Hematopoietic multipotent progenitor cell treated with erythropoietin and hydrocortisone succinate and interleukin-3 and kit ligand, for 17 days (in vitro differentiated cells): Measurements from ENCODE around the gene HOXC11.

Source experiments
- DNase-seq: peaks from one replicate; pipeline ENCODE4 v3.0.0-alpha.2; 2015; ENCODE audit warnings: low spot score

The HOXC11 gene

GRCh38 chr12:53973236-53974042, 513 bp downstream of the HOXC11 start:
- DNase-seq: no peak

DNA sequence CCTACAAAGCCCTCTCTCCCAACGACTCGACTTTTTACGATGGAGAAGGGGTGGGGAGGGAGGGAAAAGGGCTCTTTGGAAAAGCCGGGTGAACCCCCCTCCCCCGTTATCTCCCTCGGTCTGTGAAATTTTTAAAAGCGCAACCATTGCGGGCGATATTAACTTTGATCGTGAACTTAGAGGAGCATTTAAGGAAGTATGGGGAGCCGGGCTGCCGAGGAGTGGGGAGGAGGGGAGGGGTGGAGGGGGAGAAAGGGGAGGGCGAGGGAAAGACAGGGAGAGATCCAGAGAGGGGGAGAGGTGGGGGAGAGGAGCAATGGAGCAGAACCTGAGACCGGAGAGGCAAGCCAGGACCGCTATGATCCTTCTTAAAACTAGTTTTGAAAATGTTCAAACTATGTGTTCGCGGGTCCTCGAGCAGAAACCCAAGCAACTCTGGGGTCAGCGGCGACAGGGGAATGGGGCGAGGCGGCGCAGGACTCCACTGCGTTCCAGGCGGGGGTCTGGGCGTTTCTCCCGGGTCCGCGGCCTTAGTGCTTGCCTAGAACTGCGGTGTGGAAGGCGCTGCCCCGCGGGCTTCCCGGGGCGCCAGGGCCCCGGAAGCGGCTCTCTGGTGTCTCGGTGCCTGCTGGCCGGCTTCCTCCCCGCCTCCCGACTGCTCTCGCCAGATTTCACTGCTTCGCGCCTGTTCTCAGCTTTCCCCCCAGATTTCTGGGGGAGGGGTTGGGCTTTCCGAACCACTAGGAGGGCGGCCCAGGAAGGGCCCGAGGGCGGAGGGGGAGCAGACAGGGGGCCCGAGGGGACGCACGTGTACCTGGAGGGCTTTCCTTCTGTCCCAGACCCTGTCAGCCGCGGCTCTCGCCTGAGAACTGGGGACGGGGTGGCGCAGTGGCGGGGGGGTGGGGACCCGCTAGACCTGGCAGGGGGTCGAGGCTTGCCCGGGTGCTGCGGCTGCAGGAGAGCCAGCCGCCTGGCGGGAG, 1.4 kb downstream of the HOXC11 start, which contains the start of gene HOTAIR:
Gene HOTAIR, minus strand, starts transcription at position 871 of the 980 bp plus-strand sequence.
- no peak for DNase-seq

DNA sequence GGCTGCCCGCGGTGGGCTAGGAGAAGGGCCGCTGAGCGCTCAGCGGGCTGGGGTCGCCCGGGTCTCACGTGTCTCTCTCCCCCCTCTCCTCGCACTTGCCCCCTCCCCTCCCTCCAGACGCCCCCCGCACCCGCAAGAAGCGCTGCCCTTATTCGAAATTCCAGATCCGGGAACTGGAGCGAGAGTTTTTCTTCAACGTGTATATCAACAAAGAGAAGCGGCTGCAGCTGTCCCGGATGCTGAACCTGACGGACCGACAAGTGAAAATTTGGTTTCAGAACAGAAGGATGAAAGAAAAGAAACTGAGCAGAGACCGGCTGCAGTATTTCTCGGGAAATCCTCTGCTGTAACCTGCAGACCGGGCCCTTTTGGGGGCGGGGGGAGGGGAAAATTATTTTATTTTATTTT, 2.1 kb downstream of the HOXC11 start:
- no peak for DNase-seq

GRCh38 chr12:53975479-53976152, 2.7 kb downstream of the HOXC11 start:
- DNase-seq: no peak

DNA sequence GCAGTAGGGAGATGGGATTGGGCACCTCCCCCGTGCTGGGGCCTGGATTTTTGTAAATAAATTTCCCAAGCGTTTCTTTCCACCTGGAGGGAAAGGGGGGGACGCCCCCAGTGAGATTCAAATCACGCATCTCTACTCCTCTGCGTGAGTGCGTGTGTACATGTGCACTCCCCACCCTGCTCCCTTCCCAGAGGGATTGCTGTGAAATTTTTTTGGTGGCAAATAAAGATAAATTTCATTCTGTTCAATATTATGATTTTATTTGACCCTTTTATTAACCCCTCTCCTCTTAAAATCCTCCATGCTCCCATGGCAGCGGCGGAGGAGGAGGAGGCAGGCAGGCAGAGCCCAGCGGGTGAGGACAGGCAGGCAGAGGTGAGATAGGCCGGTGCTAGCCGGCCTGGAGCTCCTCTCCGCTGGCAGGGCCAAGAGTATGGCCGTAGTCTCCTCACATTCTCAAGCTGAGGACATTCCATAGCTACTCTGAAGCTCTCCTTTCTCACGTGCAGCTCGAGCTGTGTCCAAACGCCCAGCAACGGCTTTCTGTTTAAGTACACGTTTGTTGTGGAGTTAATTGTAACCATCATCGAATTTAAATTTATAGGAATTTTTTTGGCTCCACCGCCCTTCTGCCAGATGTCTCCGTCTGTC, 3.4 kb downstream of the HOXC11 start:
- DNase-seq: no peak

DNA sequence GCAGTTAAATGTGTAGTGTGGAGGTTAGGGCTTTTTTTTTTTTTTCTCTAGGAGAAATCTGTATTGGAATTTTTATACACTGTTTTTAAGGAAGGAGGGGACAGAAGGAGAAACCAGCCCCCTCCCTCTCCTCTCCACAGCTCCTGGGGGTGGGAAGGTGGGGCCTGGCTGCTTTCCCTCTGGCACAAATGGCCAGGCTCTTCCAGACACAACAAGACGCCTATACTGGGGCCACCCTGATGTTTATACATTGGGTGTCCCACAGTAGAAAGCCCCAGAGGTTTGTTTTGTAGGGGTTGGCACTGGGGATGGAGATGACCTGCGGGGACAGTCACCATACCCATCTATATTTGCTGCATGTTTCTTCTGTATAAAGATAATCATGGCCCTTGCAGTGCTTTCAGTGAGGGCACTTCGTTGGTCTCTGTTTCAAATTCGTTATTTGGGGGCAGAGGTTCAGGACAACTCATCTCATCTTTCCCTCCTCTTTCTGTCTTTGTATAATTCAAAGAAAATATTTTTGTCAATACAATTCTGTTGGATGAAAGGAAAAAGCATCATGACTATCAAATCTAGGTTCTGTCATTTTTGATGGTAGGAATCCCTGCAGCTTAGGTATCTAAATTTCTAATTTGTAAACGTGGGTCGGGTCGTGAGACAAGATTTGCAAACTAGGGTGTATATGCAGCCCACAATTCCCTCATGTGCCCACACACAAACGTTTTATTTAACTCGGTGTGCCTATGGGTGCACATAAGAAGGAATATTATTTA, 4.1 kb downstream of the HOXC11 start:
- no peak for DNase-seq

GRCh38 chr12:53977596-53978445, 4.9 kb downstream of the HOXC11 start:
- no peak for DNase-seq

- DNase-seq: no peak
Observed at GRCh38 chr12:53978477-53979356, 5.8 kb downstream of the HOXC11 start.

DNA sequence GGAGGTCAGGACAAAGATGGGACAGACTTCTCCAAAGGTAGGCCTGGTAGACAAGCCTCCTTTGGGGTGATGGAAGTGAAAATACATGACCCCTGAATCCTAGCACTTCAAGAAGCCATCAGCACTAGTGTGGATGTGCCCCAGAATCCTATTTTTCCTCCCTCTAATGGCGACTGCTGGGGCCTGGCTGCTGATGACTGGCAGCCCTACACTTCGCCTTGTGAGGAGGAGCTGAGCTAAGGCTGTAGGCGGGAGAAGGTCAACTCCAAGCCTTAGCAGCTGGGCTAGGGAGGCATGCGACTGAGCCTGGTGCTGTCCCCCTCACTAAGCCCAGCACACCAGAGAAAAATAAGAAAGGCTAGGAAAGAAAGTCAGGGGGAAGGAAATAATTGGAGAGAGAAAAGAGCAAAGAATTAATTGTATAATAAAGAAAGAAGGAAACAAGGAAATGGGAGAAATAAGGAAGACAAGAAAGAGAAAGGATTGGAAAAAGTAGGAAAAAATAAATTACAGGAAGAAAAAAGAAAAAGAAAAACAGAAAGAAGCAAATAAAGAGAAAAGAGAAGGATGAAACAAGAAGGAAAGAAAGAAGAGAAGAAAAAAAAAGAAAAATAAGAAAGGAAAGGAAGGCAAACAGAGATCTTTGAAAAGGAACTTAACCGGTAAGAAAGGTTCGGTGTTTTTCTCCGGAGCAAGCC, 7.3 kb downstream of the HOXC11 start:
- DNase-seq: no peak

DNA sequence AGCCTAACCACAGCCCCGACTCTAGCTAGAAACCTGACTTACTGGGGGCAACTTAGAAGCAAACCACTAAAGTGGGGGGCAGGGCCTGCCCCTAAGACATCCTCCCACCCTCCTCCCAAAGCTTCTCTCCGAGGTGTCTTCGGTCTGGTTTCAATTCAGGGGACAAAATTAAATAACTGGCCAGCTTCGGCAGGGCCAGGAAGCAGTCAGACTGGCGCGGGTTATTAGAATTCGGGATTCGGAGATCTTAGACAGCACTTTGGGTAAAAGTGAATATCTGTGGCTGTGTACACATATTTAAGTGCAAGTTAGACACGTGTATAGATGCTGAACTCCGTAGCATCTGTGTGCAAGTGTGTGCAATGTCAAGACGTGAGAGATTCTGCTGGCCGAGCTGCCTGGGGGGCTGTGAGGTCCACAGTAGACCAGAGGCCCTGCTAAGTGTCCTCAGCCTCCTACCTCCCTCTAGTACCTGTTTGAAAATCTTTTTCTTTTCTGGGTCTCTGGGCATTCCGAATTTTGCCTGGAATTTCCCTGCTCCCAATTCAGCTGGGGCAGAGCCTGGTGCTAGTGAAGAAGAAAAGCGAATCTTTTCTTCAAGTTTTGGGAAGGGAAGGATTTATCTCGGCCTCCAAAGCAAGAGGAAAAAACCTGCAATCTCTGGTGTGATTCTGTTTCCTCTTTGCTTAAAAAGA, 8.0 kb downstream of the HOXC11 start:
- DNase-seq: no peak

GRCh38 chr12:53981634-53982565, 9.0 kb downstream of the HOXC11 start:
- no peak for DNase-seq

DNA sequence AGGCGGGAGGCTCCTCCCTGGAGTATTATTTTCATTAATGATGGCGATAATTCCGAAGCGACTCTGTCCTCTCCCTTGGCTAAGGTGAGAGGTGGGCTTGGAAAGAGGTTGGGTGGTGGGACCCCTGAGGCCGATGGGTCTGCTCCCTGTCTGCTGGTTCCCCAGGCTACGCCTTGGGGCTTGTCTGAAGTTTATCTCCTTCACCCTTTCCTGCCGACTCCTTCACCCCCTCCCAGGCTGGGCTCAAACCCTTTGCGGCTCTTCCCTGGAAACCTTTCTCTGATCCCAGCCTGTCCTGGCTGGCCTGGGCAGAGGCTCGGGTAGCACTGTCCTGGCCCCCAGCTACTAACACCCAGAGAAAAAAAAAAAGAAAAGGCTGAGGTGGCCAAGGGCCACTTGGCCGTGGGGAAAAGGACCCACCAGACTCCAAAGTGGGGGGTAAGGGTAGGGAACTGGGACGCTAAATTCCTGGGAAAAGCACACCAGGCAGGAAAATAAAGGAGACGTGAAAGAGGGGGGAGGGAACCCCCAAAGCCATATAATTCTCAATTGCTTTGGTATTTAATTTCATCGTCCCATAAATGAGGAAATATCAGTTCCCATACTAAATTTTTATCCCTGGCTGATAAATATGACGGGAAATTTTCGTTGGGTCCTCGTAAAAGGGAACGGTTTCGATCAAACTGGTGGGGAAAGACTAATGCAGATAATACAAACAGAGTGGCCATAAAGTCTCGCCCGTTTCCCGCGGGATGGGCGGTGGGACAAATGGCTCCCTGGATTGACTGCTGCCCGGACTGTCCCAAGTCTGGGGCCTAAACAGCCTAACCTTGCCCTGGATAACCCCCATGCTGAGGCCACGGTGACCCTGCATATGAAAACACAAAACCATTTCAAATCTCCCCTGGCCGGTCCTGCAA, 10.0 kb downstream of the HOXC11 start:
- no peak for DNase-seq

DNA sequence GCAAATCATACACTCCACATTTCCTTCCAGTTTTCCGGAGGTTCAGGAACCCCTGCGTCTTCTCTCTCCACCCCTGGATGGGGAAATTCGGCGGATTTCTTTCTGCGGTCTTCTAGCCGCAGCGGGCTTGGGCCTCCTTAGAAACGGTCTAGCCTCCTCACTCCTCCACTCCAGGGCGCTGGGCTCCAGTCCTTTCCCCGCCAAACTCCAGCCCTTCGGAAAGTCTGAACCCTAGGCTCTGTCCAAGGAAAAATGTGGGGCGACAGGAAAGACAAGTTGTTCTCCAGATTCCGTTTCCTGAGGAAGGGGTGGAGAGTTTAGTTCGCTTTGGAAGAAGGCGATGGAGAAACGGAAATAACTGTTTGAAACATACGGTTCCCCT, 10.6 kb downstream of the HOXC11 start:
- no peak for DNase-seq

- no peak for DNase-seq
Observed at GRCh38 chr12:53983950-53984572, 11.1 kb downstream of the HOXC11 start.
